Upper lobe of right lung (tissue), 1 donor: ENCODE measurements around the gene KRT14. TPM values are rescaled to one million over a fixed set of nuclear protein-coding genes. Genes with fewer than 3 reads are reported as not detected.
A peak's percentile ranks its signal among the peaks of the same experiment; 100 is the strongest.

Source experiments
- ATAC-seq: fragments of 200-7000 bp; cut with Tn5 transposase; one replicate; pipeline ENCODE4 v1.9.1; 2020; ENCODE audit warnings: mild to moderate bottlenecking, moderate library complexity
- DNase-seq: peaks from one replicate; pipeline ENCODE4 v3.0.0-alpha.2; 2020
- H3K27ac ChIP-seq: fragments of 200-600 bp; one replicate; pipeline ENCODE4 v1.8.0; 2022
- H3K27me3 ChIP-seq: fragments of 200-600 bp; one replicate; pipeline ENCODE4 v1.8.0; 2022; ENCODE audit warnings: mild to moderate bottlenecking
- H3K36me3 ChIP-seq: fragments of 200-600 bp; one replicate; pipeline ENCODE4 v1.8.0; 2022
- H3K4me1 ChIP-seq: fragments of 200-600 bp; one replicate; pipeline ENCODE4 v1.8.0; 2022
- H3K4me3 ChIP-seq: fragments of 200-600 bp; one replicate; pipeline ENCODE4 v1.8.0; 2022; ENCODE audit warnings: mild to moderate bottlenecking
- H3K9me3 ChIP-seq: fragments of 200-600 bp; one replicate; pipeline ENCODE4 v1.8.0; 2022
- CTCF ChIP-seq: fragments of 200-600 bp; IDR thresholded peaks from one replicate; pipeline ENCODE4 v1.8.0; 2022; ENCODE audit warnings: antibody characterized with exemption
- intact Hi-C: fragments of 100-400 bp; cut with DNase I; formaldehyde crosslinking; loops from one replicate; pipeline ENCODE4 v1.11.0; 2022
- total RNA-seq: library from RNA; stranded (reverse); fragmentation: NEBNext Ultra II Directional; extraction: Animal tissue kit (Norgen Biotek cat#: 25700); gene quantifications from one replicate; pipeline ENCODE4 v1.2.1, GENCODE V29; 2021
- donor health status: DM: no; HTN: yes; CAD: no; lungs with severe emphysema.

KRT14 gene
- total RNA-seq, 1 donor from 2014 or later, result not detected

GRCh38 chr17:41537614-41537954 lies 49.1 kb downstream of the KRT14 start:
- intact Hi-C loops, result no loop called here
- Histone ChIP-seq H3K4me1 (no peaks in the 10 kb centered on the region), H3K36me3 (no peaks in the 10 kb centered on the region), H3K4me3 (no peak overlapping the region), H3K9me3 (no peaks in the 10 kb centered on the region), H3K27ac (no peak overlapping the region), H3K27me3 (no peaks in the 10 kb centered on the region)
- ATAC-seq (no peak), DNase-seq (no peak)
- no peak for TF ChIP-seq CTCF

GRCh38 chr17:41536741-41537613 lies 49.7 kb downstream of the KRT14 start:
- intact Hi-C loops, result no loop called here
- Histone ChIP-seq H3K4me1 (no peaks in the 10 kb centered on the region), H3K27ac (no peak overlapping the region), H3K27me3 (no peaks in the 10 kb centered on the region), H3K4me3 (no peak overlapping the region), H3K36me3 (no peaks in the 10 kb centered on the region), H3K9me3 (no peaks in the 10 kb centered on the region)
- ATAC-seq, result no peak
- DNase-seq, result no peak
- no peak for TF ChIP-seq CTCF

GRCh38 chr17:41535764-41536481 lies 50.8 kb downstream of the KRT14 start:
- no peak overlapping the region for H3K27ac ChIP-seq
- H3K36me3 ChIP-seq, result no peaks in the 10 kb centered on the region
- no peaks in the 10 kb centered on the region for H3K27me3 ChIP-seq
- H3K9me3 ChIP-seq, result no peaks in the 10 kb centered on the region
- intact Hi-C loops, result no loop called here
- H3K4me3 ChIP-seq, result no peak overlapping the region
- no peaks in the 10 kb centered on the region for H3K4me1 ChIP-seq
- no peak for TF ChIP-seq CTCF
- DNase-seq (peak; percentile 62), ATAC-seq (peak; percentile 52)

- no peak for ATAC-seq
- Histone ChIP-seq H3K27ac (no peak overlapping the region), H3K4me1 (no peaks in the 10 kb centered on the region), H3K36me3 (no peaks in the 10 kb centered on the region), H3K27me3 (peaks cover 7% of the 10 kb centered on the region), H3K9me3 (no peaks in the 10 kb centered on the region), H3K4me3 (no peak overlapping the region)
- no peak for TF ChIP-seq CTCF
- DNase-seq, result peak; percentile 41
- intact Hi-C loops, result no loop called here
Measured at GRCh38 chr17:41534899-41535546, 51.7 kb downstream of the KRT14 start.

GRCh38 chr17:41533613-41534012 lies 53.1 kb downstream of the KRT14 start:
- Histone ChIP-seq H3K4me3 (no peak overlapping the region), H3K27me3 (peaks cover 21% of the 10 kb centered on the region), H3K9me3 (no peaks in the 10 kb centered on the region), H3K36me3 (no peaks in the 10 kb centered on the region), H3K4me1 (no peaks in the 10 kb centered on the region), H3K27ac (no peak overlapping the region)
- no peak for ATAC-seq
- TF ChIP-seq CTCF, result no peak
- DNase-seq, result no peak
- intact Hi-C loops, result no loop called here
